HG03521 (cell line): ENCODE measurements around the gene PLXNB1.

Source experiments
- ATAC-seq: cut with Tn5 transposase; IDR thresholded peaks from one replicate; pipeline ENCODE4 v1.9.1; 2021; ENCODE audit warnings: mild to moderate bottlenecking, moderate library complexity; ENCODE audit not compliant: unreplicated experiment

Gene PLXNB1

DNA sequence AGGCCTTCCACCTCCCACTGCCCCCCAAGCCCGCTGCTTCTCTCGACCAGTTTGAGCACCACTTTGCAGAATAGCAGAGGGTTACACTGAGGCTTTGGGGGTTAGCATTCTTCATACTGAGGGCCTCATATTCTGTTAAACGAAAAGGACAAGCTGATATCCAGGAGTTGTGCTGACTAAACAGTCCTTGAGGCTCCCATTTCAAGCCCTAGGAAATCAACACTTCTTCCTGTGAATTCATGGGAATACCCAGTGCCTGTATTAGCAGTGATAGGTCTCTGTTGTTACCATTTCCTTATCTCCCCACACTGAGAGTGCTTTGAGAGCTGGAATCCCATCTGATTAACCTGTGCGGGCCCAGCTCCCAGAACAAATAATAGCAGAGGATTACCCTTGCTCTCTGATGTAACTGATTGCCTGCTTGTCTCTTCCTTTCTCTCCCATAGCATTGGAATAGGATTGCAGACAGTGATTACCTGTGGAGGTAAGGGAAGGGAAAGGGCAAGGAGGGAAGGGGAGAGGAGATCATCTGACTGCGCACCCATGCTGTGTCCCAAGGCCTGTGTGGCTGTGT lies 56.9 kb downstream of the PLXNB1 start:
- no peak for ATAC-seq

DNA sequence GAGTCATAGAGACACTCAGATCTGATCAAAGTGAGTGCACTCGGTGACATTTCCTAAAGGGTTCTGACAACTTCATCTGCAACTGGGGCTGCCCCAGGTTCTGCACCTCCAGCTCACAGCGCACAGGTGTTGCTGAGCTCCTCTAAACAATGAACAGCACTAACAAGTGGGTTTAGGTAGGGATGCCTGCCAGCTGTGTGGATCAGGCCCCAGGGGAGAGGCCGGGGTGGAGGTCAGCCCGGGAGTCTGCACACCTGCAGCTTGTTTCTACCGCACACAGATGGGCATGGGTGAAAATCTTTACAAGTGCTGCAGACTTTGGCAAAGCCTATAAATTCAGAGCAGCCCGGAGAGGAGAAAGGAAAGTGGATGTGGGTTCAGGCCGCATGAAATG lies 57.5 kb downstream of the PLXNB1 start:
- no peak for ATAC-seq

DNA sequence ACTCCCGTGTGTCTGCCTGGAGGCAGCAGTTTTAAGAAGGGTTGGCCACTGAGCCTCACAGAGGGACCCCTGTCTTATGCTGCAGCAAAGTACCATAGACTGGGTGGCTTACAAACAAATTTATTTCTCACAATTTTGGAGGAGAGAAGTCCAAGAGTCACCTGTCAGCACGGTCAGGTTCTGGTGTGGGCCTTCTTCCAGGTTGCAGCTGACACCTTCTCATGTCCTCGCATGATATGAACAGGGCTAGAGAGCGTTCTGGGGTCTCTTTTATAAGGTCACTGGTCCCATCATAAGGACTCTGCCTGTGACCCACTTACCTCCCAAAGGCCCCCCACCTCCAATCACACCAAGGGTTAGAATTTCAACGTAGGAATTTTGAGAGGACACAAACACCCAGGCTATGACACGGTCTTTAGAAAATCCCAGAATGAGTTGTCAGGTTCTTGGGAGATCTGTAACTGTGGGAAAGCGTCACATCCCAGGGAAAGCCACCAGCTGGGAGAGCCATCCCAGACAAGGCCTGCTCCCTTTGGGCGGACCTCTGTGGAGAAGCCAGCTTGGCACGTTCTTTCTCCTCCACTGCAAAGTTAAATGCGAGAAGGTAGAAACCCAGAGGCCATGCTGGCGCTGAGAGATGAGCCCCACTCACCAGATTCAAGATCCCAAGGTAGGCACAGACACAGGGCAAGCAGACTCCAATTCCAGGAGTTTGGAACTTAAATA lies 58.1 kb downstream of the PLXNB1 start, which contains the start of gene FBXW12:
Gene FBXW12 (plus strand): TSS at position 569 of the 726 bp plus-strand sequence. CDS start 549 bp downstream, outside the sequence.
- ATAC-seq, result no peak

DNA sequence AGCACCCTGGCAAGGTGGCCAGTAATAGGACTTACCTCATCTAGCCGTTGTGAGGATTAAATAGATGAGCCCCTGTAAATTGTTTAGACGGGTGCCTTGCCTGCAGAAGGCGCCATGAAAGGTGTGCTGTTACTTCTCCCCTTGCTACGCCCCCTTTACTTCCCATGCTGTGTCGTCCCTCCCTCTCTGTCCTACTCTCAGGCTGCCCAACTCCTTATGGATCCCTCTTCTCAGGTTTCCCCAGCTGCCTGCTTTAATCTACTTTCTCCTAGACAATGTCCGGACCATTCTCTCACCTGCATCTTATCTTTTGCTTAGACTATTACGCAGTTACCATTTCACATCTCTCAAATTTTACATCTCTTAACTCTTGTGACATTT lies 59.6 kb downstream of the PLXNB1 start:
- no peak for ATAC-seq

DNA sequence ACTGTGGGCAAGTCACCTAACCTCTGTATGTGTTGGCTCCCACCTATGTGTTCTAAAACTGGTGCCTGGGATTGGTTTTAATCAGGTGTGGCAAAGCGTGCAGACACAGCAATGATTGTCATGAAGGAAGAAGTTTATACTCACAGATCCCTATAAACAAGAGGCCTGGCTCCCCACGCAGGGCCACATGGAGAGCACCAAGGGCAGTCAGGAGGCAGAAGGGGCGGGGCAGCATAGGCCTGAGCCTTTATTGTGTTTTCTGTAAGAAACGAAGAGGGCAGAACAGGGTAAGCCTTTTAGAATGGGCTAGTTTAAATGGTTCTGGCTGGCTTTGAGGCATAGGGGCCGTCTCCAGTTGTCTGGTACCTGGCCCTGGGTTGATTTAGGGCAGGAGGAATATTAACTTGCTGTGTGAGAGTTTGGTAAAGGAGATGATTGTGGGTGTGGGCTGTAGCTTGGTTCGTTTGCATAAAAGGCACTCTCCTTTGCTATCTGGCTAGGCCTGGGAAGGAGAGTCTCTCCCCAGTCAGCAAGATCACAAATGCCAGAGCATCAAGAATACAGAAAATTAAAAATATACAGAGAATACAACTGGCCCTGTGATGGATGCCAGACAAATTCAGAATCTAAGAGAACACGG lies 60.1 kb downstream of the PLXNB1 start:
- no peak for ATAC-seq

DNA sequence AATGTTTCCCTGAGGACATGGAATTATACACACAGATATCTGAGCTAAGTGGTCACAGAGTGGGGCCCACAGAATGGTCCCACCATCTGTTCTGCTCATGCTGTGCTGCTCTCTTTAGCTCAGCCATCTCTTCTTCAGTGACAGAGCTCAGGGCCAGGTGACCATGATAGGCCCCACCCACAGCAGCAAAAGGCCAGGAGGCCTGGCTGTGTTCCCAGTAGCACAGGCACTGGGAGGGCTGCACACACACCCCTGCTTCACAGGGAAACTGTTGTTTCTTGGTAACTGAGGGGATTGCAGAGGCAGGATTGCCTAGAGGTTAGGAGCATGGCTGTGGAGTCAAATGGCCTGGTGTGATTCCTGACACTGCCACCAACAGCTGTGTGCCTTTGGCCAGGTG lies 62.7 kb downstream of the PLXNB1 start:
- ATAC-seq, result no peak

DNA sequence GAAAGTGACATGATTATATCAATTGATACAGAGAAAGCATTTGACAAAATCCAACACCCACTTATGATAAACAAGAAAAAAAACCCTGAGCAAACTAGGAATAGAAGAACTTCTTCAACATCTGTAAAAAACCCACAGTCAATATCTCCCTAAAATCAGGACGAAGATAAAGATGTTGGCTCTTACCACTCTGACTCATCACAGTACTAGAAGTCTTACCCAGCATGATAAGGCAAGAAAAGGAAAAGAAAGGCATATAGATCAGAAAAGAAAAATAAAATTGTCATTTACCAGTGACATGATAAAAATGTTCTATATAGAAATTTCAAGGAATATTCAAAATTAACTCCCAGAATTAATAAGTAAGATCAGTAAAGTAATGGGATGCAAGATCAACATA lies 65.0 kb downstream of the PLXNB1 start:
- ATAC-seq, result no peak

DNA sequence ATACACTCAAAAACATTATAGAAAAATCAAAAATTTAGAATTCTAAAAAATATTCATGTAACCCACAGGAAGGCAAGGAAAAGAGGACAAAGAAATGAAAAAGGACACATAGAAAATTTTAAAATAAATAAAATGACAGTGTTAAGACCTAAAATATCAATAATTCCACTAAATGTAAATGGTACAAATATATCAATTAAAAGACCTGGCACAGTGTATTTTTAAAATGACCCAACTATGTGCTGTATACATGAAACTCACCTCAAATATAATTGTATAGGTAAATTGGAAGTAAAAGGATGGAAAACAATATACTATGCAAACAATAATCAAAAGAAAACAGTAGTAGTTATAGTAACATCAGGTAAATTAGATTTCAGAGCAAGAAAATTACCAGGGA lies 68.0 kb downstream of the PLXNB1 start:
- no peak for ATAC-seq

DNA sequence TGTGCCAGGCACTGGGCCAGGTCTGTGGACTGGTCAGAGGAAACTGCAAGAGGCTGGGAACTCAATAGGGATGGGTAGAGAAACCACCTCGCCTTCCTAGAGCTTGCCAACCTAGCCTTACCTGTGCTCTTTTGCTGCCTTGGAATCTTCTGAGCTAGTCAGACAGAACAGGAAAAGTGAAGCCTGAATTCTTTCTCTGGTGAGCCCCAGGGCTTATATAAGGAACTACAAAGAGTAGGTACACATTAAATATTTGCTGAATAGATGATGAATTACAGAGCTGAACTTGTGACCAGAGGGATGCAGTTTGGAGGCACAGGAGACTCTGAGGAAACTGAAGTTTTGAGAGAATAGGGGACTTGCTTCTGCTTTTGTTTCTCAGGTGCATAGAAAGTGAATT lies 73.5 kb downstream of the PLXNB1 start:
- ATAC-seq, result no peak

DNA sequence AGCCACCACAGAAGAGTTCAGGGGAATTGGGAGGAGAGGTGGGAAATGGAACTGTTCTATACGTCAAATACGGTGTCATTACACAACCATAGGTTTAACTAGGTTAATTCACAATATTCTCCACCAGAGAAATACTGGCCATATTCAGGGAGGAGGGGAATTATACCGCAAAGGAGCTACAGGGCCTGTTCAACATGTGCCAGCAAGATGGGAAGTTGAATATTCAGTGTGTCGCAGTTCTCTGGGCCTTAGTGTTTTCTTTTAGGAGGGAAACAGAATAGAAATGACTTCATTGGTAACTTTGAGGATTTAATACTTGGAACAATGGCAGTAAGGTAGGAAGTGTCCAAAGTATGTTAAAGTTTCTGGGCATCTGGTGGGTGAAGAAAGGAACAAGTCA lies 75.9 kb downstream of the PLXNB1 start:
- no peak for ATAC-seq
